HG02571 (cell line): ENCODE results near the gene HSD17B8.
A peak's percentile ranks its signal among the peaks of the same experiment; 100 is the strongest.

Experiments
- ATAC-seq: cut with Tn5 transposase; IDR thresholded peaks from one replicate; pipeline ENCODE4 v1.9.1; 2021; ENCODE audit warnings: mild to moderate bottlenecking, moderate library complexity; ENCODE audit not compliant: unreplicated experiment

Gene HSD17B8

DNA sequence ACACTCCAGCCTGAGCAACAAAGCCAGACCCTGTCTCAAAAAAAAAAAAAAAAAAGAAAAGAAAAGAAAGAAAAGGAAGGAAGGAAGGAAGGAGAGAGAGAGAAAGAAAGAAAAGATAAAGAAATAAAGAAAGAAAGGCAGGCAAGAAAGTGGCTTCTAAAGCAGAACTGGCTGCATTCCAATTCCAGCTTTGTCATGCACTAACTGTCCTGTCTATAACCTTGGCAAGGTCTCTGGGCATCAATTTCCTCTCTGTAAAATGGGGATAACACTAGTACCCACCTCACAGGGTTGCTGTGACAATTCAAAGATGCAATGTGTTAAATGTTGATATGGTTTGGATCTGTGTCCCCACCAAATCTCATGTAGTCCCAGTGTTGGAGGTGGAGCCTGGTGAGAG lies 31.9 kb downstream of the HSD17B8 start:
- ATAC-seq: no peak

GRCh38 chr6:33236852-33237251 lies 32.4 kb downstream of the HSD17B8 start:
- no peak for ATAC-seq

GRCh38 chr6:33237741-33238140 lies 33.3 kb downstream of the HSD17B8 start:
- ATAC-seq: no peak

DNA sequence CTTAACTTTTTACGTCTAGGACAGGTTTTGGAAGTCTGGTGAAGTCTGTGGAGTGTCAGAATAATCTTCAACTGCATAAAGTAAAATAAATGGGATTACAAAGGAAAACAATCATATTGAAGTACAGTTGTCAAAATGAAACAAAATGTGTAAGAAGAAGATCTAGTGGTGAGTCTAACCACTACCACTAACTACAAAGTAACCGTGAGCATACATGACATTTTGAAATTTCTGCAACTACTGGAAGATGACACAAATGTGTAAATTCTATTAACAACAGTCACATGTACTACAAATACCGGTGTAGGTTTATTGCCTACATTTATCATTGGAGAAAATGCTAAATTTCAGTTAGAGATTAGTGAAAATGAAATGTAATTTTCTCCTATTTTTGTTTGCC lies 37.5 kb downstream of the HSD17B8 start:
- no peak for ATAC-seq

- no peak for ATAC-seq
These were observed 39.0 kb downstream of the HSD17B8 start for GRCh38 chr6:33243476-33243875.

DNA sequence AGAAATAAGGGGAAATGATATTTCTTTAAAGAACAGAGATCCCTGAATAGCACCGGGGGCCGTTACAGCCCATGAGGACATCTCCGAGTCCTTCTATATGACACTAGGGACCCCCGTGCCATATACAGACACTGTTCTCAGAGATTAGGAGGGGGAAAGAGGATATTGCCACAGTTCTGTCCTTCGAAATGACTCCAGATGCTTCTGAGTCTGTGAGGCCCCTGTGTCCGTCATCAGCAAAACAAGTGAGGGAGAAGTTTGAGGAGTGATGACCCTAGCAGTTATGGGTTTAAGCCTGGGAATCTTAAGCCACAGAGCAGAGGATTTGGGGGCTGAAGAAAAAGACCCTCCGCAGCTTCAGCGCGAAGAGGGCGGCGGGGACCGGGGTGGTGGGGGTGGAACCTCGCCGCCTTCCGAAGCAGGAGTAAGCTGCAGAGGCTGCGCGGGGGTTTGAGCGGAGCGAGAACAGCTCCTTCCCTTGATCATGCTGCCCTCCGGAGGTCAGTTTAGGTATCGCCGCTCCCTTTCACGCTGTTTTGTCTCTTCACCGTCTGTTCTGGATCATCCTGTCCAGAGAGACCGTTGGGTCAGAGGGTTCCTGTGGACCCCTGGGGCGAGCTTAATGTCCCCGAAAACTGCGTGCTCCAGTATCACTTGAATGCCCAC lies 43.7 kb downstream of the HSD17B8 start:
- no peak for ATAC-seq

DNA sequence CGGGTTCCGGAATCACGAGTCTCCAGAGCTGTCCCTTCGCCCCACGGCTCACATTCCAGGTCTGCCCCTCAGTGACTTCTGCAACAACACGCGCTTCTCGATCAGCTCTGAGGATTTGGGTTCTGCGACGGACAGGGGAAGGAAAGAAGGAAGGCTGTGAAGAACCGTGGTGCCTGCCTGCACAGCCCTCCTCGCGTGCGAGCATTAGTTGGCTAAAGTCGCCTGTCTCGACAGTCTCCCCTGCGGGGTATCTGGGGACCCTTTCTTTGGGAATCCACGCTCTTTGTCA lies 44.1 kb downstream of the HSD17B8 start:
- peak; percentile 3 for ATAC-seq

DNA sequence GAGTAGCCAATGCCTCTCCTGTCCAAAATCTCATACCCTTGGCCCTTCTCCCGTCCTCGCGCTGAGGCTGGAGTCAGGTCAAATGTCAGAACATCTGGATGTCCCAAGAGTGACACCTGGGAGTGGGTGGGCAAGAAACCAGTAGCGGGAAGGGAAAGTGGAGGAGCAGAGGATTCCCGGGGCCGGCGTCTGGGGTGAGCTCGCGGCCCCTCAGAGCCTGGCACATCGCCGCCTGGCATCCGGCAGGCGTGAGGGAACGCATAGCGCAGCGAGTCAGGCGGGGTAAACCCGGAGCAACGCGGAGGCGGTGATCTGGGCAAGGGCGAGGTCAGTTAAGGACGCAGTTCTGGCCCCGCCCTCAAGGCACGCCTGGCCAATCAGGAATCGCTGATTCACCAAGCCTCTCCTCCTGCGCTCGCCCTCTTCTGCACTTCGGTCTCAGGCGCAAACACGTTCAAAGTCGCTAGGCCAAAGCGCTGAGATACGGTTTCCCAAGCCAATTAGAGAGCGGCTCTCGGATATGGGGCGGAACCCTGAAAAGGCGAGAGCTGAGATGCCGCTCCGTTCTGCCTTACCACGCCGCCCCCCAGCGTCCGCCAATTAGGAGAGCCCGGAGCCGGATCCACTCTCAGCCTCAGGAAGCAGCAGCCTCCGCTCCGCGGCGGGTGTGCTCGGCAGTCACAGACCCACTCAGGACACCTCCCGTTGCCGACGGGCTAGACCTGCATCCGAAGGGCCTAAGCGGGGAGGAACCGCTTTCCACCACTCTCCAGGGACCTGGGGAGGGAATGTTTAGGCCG lies 44.7 kb downstream of the HSD17B8 start:
- peak; percentile 86 for ATAC-seq

GRCh38 chr6:33249732-33250630 lies 45.5 kb downstream of the HSD17B8 start:
- ATAC-seq: no peak

DNA sequence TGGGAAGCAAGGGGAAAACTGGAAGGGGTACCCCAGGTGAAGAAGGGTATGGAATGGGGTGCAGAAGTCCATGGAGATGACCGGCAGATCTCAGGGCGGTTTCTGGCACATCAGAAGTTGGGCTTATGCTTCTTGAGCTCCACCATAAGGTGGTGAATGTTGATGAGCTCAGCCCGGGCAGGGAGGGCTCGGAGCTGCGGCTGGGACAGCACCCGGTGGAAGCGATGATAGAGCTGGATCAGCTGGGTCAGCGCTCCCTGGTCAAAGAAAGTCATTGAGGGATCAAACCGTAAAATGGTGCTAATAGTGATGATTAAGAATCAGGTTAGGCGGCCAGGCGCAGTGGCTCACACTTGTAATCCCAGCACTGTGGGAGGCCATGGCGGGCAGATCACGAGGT lies 46.3 kb downstream of the HSD17B8 start:
- ATAC-seq: no peak

DNA sequence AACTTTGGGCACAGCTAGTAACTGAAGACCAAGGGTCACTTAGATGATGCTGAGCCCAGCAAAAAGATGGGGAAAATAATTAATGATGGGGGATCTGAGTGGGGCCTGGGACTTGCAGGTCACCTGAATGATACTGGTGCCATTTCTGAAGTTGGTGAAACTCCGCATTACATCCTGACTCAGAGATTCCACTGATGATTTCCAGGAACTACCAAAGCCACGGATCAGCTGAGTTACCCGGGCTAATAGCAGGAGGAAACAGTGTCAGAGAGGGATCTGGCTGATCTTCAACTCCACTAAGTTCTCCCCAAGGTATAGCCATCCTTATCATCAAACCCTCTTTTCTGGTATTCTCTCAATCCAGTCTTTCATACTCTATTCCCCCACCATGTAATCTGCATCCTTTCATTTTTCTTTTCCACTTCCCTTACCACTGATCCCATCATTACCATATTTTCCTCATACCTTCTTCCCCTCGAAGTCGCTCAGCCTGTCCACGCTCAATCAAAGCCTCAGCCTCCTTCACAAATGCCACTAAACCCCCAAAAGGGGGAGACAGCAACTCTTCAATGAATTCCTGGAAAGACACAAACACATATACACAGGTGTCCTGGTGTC lies 47.0 kb downstream of the HSD17B8 start:
- no peak for ATAC-seq

DNA sequence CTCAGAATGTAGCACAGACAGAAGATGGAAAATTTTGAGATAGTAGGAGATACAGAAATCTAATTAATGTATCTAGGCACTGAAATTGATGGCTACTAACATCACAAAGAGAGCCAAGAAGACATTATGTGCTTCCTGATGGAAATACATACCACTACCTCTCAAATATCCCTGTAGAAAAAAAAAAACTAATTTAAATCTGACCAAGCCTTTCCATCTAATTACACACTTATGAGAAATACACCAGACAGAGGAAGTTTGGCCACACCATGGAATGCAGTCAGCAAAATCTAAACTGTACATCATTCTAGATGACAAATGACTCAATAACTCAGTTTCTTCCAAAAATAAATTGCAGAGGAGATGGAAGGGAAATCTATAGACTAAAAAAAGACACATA lies 48.3 kb downstream of the HSD17B8 start:
- no peak for ATAC-seq

DNA sequence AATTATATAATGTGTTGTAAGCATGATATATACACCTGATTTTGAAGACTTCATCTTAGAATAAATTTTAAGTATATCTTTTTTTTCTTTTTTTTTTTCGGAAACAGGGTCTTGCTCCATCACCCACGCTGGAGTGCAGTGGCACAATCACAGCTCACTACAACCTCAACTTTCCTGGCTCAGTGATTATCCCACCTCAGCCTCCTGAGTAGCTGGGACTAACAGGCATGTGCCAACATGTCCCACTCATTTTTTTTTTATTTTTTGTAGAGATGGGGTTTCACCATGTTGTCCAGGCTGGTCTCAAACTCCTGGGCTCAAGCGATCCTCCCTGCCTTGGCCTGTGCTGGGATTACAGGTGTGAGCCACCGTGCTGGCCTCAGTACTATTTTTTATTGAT lies 50.1 kb downstream of the HSD17B8 start:
- ATAC-seq: no peak
